ENCODE results near the gene TMEM161A.
A peak's percentile ranks its signal among the peaks of the same experiment; 100 is the strongest.

TMEM161A gene

GRCh38 chr19:19162495-19162894 lies 24.2 kb upstream of the TMEM161A start:
- Histone ChIP-seq H3K36me3 (ENCODE audit: insufficient read depth, low read length) (peaks cover 4% of the 10 kb centered on the region), H3K4me2 (ENCODE audit: insufficient read depth, low read length) (no peak overlapping the region), H3K27ac (ENCODE audit: low read length) (no peak overlapping the region), H3K79me2 (ENCODE audit: insufficient read depth, low read length) (no peaks in the 10 kb centered on the region), H3K4me1 (ENCODE audit: insufficient read depth, low read length) (no peaks in the 10 kb centered on the region), H3K4me3 (ENCODE audit: low read depth in 1 of 2, low read length in 2 of 2) (no peak overlapping the region), H3K9ac (ENCODE audit: low read depth, low read length) (no peak overlapping the region), H3K9me3 (ENCODE audit: insufficient read depth, low read length, severe bottlenecking) (no peaks in the 10 kb centered on the region), H4K20me1 (ENCODE audit: insufficient read depth, low read length) (no peaks in the 10 kb centered on the region), H2AFZ (ENCODE audit: low read depth, low read length) (no peak overlapping the region), H3K27me3 (ENCODE audit: insufficient read depth, low read length, poor library complexity) (no peaks in the 10 kb centered on the region)
- ATAC-seq (ENCODE audit: insufficient read depth, low read depth): no peak
- no peak for TF ChIP-seq CTCF (IDR thresholded peaks at IDR 0.05; ENCODE audit: borderline replicate concordance, extremely low read depth, low read length, poor library complexity, severe bottlenecking)
- no peak for TF ChIP-seq EZH2 (IDR thresholded peaks at IDR 0.05; ENCODE audit: borderline replicate concordance, low read depth, low read length, severe bottlenecking)
- DNase-seq: no peak

DNA sequence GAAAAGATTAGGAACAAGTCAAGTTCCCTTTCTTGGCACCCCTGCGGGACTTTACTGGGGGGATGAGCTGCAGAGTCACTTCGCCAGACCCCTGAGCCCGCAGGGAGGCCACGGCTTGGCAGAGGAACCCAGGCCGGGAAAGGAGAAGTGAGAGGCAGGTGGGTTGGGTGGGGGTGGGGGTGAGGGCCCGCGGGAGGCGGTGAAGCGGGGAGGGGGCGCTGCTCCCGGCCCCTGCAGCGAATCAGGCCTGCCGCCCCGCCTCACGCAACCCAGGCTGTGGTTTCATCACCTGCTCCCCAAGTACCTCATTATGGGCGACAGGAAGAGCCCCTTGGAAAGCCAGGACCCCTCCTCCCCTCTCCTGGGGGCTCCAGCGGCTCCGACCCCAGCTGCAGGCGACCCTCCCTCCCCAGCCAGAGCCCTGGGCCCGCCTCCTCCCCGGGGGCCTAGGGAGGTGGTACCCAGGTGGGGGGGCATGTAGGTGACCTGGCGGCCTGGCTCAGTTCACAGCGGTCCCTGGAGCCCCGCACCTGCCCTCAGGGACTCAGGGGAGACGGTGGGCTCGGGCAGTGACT lies 22.3 kb upstream of the TMEM161A start:
- no peak; the same call in 2 of the 3 replicates for ATAC-seq (ENCODE audit: insufficient read depth, low read depth)
- peak; percentile 24 for DNase-seq
- no peaks in the 10 kb centered on the region for H3K79me2 ChIP-seq (ENCODE audit: insufficient read depth, low read length)
- H3K9me3 ChIP-seq (ENCODE audit: insufficient read depth, low read length, severe bottlenecking): no peaks in the 10 kb centered on the region
- no peak for TF ChIP-seq CTCF (IDR thresholded peaks at IDR 0.05; ENCODE audit: borderline replicate concordance, extremely low read depth, low read length, poor library complexity, severe bottlenecking)
- no peak for TF ChIP-seq EZH2 (IDR thresholded peaks at IDR 0.05; ENCODE audit: borderline replicate concordance, low read depth, low read length, severe bottlenecking)
- H3K27me3 ChIP-seq (ENCODE audit: insufficient read depth, low read length, poor library complexity): no peaks in the 10 kb centered on the region
- no peak overlapping the region for H3K9ac ChIP-seq (ENCODE audit: low read depth, low read length)
- no peaks in the 10 kb centered on the region for H4K20me1 ChIP-seq (ENCODE audit: insufficient read depth, low read length)
- no peak overlapping the region for H3K4me3 ChIP-seq (ENCODE audit: low read depth in 1 of 2, low read length in 2 of 2)
- H3K36me3 ChIP-seq (ENCODE audit: insufficient read depth, low read length): peaks cover 14% of the 10 kb centered on the region
- no peak overlapping the region for H2AFZ ChIP-seq (ENCODE audit: low read depth, low read length)
- no peak overlapping the region for H3K4me2 ChIP-seq (ENCODE audit: insufficient read depth, low read length)
- H3K4me1 ChIP-seq (ENCODE audit: insufficient read depth, low read length): no peaks in the 10 kb centered on the region
- no peak overlapping the region; the same call in 1 of the 2 replicates for H3K27ac ChIP-seq (ENCODE audit: low read length)

- Histone ChIP-seq H3K79me2 (ENCODE audit: insufficient read depth, low read length) (no peaks in the 10 kb centered on the region), H3K9me3 (ENCODE audit: insufficient read depth, low read length, severe bottlenecking) (no peaks in the 10 kb centered on the region)
Observed at GRCh38 chr19:19159534-19159933, 21.3 kb upstream of the TMEM161A start.

More at GRCh38 chr19:19159534-19159933, 21.3 kb upstream of the TMEM161A start:
- no peak overlapping the region for H2AFZ ChIP-seq (ENCODE audit: low read depth, low read length)
- ATAC-seq (ENCODE audit: insufficient read depth, low read depth) (no peak), DNase-seq (no peak)
- no peaks in the 10 kb centered on the region for H3K4me1 ChIP-seq (ENCODE audit: insufficient read depth, low read length)
- no peak overlapping the region for H3K4me2 ChIP-seq (ENCODE audit: insufficient read depth, low read length)
- TF ChIP-seq EZH2 (IDR thresholded peaks at IDR 0.05; ENCODE audit: borderline replicate concordance, low read depth, low read length, severe bottlenecking): no peak
- no peak for TF ChIP-seq CTCF (IDR thresholded peaks at IDR 0.05; ENCODE audit: borderline replicate concordance, extremely low read depth, low read length, poor library complexity, severe bottlenecking)
- H3K36me3 ChIP-seq (ENCODE audit: insufficient read depth, low read length): peaks cover 14% of the 10 kb centered on the region
- no peak overlapping the region for H3K27ac ChIP-seq (ENCODE audit: low read length)
- no peak overlapping the region for H3K4me3 ChIP-seq (ENCODE audit: low read depth in 1 of 2, low read length in 2 of 2)
- H3K9ac ChIP-seq (ENCODE audit: low read depth, low read length): no peak overlapping the region
- no peaks in the 10 kb centered on the region for H4K20me1 ChIP-seq (ENCODE audit: insufficient read depth, low read length)
- no peaks in the 10 kb centered on the region for H3K27me3 ChIP-seq (ENCODE audit: insufficient read depth, low read length, poor library complexity)
